ENCODE results near the gene JAKMIP1. TPM values are rescaled to one million over a fixed set of nuclear protein-coding genes. Genes with fewer than 3 reads are reported as not detected.

Gene JAKMIP1
- polyA plus RNA-seq, 1 donor from 2014 or later = 1.9 TPM

GRCh38 chr4:6032249-6033244 is 167.8 kb downstream of the JAKMIP1 start:
- H3K27me3 Mint-ChIP-seq = no peaks in the 10 kb centered on the region
- H3K4me1 Mint-ChIP-seq = no peaks in the 10 kb centered on the region
- peaks cover 0 to 2% (median 0%) of the 10 kb centered on the region in 3 donors for H3K9me3 Mint-ChIP-seq
- no peak overlapping the region for H3K4me3 Mint-ChIP-seq
- H3K36me3 Mint-ChIP-seq = no peaks in the 10 kb centered on the region
- H3K27ac Mint-ChIP-seq = peak overlapping the region in 1 of 3 donors; percentile 15

DNA sequence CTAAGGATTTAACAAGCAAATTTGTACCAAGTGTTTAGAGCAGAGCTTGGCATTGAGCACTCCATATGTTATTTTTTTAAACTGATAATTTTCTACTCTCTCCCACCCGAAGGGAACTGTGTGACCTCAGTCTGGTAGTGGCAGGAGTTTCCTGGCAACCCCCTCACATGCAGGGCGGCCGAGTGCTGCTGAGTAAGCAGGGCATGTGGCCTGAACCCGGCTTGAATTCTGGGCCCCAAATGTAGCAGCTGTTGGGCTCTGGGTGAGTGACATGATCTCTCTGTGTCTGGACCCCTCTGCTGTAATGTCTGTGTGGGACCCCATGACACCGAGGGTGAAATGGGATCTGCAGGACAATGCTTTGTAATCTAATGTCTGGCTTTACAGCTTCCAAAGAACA is 168.5 kb downstream of the JAKMIP1 start:
- Mint-ChIP-seq H3K4me1 (no peaks in the 10 kb centered on the region), H3K4me3 (no peak overlapping the region), H3K27me3 (no peaks in the 10 kb centered on the region), H3K27ac (no peak overlapping the region), H3K9me3 (peaks cover 0 to 2% (median 0%) of the 10 kb centered on the region in 3 donors), H3K36me3 (no peaks in the 10 kb centered on the region)

DNA sequence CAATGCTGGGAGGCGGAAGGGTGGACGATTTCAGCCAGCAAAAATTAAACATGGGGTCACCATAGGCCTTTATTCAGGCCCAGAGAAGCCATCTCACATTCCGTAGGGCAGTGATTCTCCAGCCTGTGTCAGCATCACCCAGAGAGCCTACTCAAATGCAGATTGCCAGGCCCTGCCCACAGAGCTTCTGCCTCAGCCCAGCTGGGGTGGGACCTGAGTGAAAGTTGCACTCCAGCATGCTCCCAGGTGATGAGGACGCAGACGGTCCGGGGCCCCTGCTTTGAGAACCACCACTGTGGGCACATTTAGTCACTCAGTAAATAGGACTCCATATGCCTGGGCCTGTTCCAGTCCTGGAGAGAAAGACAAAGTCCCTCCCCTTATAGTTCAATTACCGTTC is 169.7 kb downstream of the JAKMIP1 start:
- Mint-ChIP-seq H3K9me3 (peaks cover 0 to 2% (median 0%) of the 10 kb centered on the region in 3 donors), H3K27me3 (peaks cover 2% of the 10 kb centered on the region)

GRCh38 chr4:6029254-6029653 is 171.1 kb downstream of the JAKMIP1 start:
- Mint-ChIP-seq H3K27ac (no peak overlapping the region), H3K4me3 (no peak overlapping the region), H3K9me3 (peaks cover 0 to 2% (median 0%) of the 10 kb centered on the region in 3 donors), H3K36me3 (no peaks in the 10 kb centered on the region), H3K4me1 (no peaks in the 10 kb centered on the region), H3K27me3 (peaks cover 2% of the 10 kb centered on the region)

More for the DNA sequence above, 169.7 kb downstream of the JAKMIP1 start:
- H3K4me3 Mint-ChIP-seq = no peak overlapping the region
- no peaks in the 10 kb centered on the region for H3K4me1 Mint-ChIP-seq
- H3K36me3 Mint-ChIP-seq = no peaks in the 10 kb centered on the region
- no peak overlapping the region for H3K27ac Mint-ChIP-seq

DNA sequence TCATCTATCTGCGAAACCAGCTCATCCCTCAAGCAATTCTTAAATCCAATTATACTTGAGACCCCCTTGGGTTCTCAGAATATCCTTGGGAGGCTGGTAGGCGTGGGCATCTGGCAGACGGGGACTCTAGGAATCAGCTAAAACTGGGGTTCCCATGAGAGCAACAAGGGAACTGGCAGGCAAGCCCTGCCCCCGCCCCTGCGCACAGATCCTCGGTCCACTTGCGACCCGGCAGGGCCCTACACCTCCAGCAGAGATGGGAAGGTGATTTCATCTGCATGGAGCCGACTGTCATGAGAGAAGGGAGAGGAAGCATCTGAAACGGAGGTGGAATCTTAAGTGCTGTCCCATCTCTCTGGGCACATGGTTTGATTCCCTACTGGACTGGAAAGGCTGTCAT is 172.2 kb downstream of the JAKMIP1 start:
- Mint-ChIP-seq H3K4me1 (no peaks in the 10 kb centered on the region), H3K36me3 (peaks cover 2% of the 10 kb centered on the region), H3K27ac (no peak overlapping the region), H3K27me3 (peaks cover 2% of the 10 kb centered on the region), H3K4me3 (no peak overlapping the region), H3K9me3 (peaks cover 0 to 2% (median 0%) of the 10 kb centered on the region in 3 donors)

DNA sequence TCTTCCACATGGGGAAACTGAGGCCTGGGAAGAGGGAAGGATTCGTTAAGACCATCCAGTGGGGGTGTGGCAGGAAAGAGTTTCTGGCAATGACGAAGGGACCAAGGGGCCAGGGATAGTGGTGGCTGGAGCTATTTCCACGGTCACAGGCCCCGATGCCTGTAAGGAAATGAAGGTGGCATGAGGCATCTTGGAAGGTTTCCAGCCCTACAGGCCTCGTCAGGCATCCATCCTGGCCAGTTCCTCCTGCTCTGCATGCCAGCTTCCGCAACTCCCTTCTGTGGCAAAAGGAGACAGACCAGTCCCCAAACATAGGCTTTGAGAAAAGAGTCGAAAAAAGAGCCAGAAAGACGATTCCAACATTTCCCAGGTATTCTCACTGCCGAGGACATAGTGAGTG is 173.0 kb downstream of the JAKMIP1 start:
- Mint-ChIP-seq H3K9me3 (peaks cover 0 to 2% (median 0%) of the 10 kb centered on the region in 3 donors), H3K4me3 (no peak overlapping the region), H3K27me3 (peaks cover 2% of the 10 kb centered on the region), H3K27ac (no peak overlapping the region), H3K4me1 (no peaks in the 10 kb centered on the region), H3K36me3 (peaks cover 2% of the 10 kb centered on the region)

DNA sequence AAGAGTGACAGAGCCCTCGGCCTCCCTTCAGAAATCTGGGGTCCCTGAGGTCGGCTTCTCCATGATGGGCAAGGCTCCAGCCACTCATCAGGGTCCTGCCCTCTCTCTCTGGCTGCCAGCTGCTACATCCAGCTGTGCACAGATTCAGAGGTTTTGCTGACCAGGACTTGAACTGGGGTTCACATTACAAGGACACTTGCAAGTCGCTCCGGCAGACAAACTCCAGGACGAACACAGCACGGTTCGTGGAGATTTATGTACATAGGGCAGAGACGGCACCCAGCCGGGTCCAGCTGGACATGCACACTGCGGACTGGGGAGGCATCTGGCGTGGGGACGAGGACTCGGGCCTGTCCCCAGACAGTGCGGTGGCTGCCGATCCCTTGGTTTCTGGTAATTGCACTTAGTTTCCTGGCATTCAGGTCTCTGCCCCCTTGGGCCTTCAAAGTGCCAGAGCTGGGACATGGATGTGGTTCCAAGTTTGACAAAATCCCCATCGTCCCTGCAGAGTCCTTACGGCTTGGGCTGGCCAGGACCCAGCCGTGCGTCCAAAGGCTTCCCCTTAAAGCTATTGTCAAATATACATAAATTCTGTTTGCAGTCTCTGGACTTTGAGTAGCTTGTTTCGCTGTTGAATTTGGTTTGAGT is 175.9 kb downstream of the JAKMIP1 start:
- H3K4me3 Mint-ChIP-seq = no peak overlapping the region
- H3K27ac Mint-ChIP-seq = no peak overlapping the region
- peaks cover 2% of the 10 kb centered on the region for H3K27me3 Mint-ChIP-seq
- peaks cover 2% of the 10 kb centered on the region for H3K36me3 Mint-ChIP-seq
- H3K4me1 Mint-ChIP-seq = no peaks in the 10 kb centered on the region
- peaks cover 0 to 2% (median 0%) of the 10 kb centered on the region in 3 donors for H3K9me3 Mint-ChIP-seq

- no peak overlapping the region for H3K27ac Mint-ChIP-seq
- peaks cover 0 to under 1% (median 0%) of the 10 kb centered on the region in 3 donors for H3K9me3 Mint-ChIP-seq
- no peaks in the 10 kb centered on the region for H3K4me1 Mint-ChIP-seq
- H3K36me3 Mint-ChIP-seq = peaks cover 5% of the 10 kb centered on the region
- H3K27me3 Mint-ChIP-seq = peaks cover 2% of the 10 kb centered on the region
- H3K4me3 Mint-ChIP-seq = no peak overlapping the region
Measured at GRCh38 chr4:6023731-6024130, 176.6 kb downstream of the JAKMIP1 start.

DNA sequence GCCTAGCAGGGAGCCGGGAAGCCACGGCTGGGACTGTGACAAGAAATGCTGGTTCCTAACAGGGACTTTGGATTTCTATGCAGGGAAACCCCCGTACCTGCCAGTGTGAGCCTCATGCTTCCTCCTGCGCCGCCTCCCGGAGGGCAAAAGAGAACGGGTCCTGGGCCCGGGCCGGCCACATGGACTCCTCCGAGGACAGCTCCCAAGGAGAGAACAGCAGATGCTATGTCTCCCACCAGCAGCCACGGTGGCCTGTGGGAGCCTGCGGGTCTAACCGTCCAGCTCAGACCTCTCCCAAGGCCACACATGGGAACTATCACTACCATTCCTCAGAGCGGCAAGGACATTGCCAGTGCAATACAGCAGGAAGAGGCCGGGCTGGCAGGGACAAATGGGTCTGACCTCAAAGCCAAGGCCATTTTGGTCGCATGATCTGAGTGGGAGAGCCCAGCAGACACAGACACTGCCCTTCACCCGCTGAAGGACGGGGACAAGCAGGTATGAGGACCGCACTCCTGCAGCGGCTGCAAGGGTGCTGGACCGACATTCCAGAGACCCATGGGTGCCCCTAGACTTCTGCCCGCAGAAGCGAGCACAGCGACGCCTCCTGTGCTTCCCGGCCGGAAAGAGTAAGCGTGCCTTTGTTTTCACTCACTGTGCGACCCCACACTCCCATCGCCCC is 177.6 kb downstream of the JAKMIP1 start:
- Mint-ChIP-seq H3K27me3 (peaks cover 2% of the 10 kb centered on the region), H3K4me3 (no peak overlapping the region), H3K36me3 (peaks cover 5% of the 10 kb centered on the region), H3K4me1 (peaks cover 0 to 2% (median 0%) of the 10 kb centered on the region in 3 donors), H3K27ac (no peak overlapping the region), H3K9me3 (peaks cover 0 to 2% (median 0%) of the 10 kb centered on the region in 3 donors)

DNA sequence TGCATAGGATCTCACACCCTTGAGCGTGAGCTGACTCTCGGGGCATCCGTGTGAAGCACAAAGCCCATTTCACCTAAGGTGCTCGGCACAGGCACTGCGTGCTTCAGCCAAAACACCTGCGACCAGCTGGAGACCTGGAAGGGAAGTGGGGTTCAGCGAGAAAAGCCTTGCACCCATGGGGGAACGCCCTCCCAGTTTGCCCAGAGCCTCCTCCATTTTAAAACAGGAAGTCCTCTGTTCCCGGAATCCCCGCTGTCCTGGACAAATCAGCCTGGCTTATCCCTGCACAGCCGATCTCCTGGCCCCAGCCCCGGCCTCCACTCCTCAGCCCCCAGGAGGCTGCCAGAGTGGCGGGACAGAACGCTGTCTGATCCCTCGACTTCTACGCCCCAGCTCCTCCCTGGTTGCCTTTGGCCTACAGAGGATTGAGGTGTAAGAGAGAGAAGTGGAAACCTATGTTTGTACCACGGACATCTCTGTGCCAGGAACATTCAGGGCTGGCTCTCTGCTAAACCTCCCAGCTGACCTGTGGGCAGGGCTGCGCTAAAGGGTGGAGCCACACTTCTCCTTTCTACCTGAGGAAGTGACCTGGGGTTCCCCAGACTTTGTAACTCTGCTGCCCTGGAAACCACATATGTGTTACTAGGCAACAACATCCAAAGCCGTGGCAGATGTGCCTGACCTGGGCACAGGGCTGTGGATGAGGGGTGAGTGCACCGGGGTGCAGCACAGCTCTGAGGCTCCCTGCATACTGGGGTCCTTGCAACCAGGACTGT is 178.3 kb downstream of the JAKMIP1 start:
- Mint-ChIP-seq H3K27me3 (peaks cover 2% of the 10 kb centered on the region), H3K4me3 (no peak overlapping the region), H3K27ac (no peak overlapping the region), H3K9me3 (peaks cover 0 to 2% (median 0%) of the 10 kb centered on the region in 3 donors), H3K4me1 (peaks cover 0 to 2% (median 0%) of the 10 kb centered on the region in 3 donors), H3K36me3 (peaks cover 6% of the 10 kb centered on the region)

DNA sequence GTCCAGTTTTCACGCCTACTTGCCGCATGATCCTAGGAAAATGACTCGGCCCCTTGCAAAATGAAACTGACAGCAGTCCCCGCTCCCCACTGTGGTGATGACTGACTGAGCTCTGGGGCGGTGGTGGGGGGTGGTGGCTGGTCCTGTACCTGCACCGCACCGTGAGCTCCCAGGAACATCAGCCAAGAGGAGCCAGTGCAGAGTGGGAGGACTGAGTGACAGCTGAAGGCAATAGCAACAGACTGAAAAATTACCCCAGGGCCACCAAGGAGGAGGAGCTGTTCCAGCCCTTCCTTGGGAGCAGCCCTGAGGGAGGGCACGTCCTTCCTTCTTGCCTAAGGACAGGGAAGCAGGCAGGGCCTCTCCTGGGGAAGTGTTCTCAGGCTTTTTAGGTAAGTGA is 179.7 kb downstream of the JAKMIP1 start:
- peaks cover 0 to 2% (median 0%) of the 10 kb centered on the region in 3 donors for H3K9me3 Mint-ChIP-seq
- peaks cover 0 to 2% (median 0%) of the 10 kb centered on the region in 3 donors for H3K4me1 Mint-ChIP-seq
- no peak overlapping the region for H3K4me3 Mint-ChIP-seq
- no peaks in the 10 kb centered on the region for H3K27me3 Mint-ChIP-seq
- peaks cover 8% of the 10 kb centered on the region for H3K36me3 Mint-ChIP-seq
- no peak overlapping the region for H3K27ac Mint-ChIP-seq

- Mint-ChIP-seq H3K36me3 (peaks cover 8% of the 10 kb centered on the region), H3K4me1 (peaks cover 0 to 2% (median 0%) of the 10 kb centered on the region in 3 donors), H3K27me3 (no peaks in the 10 kb centered on the region), H3K4me3 (no peak overlapping the region), H3K27ac (no peak overlapping the region), H3K9me3 (peaks cover 0 to 2% (median 0%) of the 10 kb centered on the region in 3 donors)
Measured at GRCh38 chr4:6019316-6020263, 180.8 kb downstream of the JAKMIP1 start.

DNA sequence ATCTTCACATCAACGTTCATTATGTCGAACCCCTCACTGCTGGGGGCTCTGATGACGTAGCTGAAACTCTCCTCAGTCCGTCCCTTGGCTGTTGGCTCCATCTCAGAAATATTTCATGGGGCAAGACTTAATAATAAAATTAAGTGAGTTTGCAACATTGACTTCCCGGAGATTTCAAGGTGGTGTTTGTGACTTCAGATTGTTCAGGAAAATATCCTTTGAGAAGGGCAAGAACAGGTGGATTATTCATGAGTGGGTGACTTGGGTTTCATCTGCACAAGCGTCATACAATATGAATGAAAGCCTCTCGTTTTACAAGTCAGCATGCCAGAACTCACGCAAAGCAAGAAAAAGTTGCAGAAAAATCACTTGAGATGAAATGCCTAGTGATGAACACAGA is 182.0 kb downstream of the JAKMIP1 start, which contains the start of gene C4orf50:
Gene C4orf50, minus strand, starts transcription at position 101 of the 400 bp plus-strand sequence.
- peaks cover 0 to 2% (median 0%) of the 10 kb centered on the region in 3 donors for H3K9me3 Mint-ChIP-seq

More for the DNA sequence above, 182.0 kb downstream of the JAKMIP1 start, which contains the start of gene C4orf50:
- Mint-ChIP-seq H3K27ac (no peak within 1 kb of the TSS), H3K4me3 (no peak within 1 kb of the TSS), H3K36me3 (peaks cover 6% of the 10 kb centered on the region), H3K27me3 (peaks cover 3% of the 10 kb centered on the region), H3K4me1 (peaks cover 0 to 2% (median 0%) of the 10 kb centered on the region in 3 donors)
